K562 (cell line): ENCODE results near the gene ADTRP. TPM values are rescaled to one million over a fixed set of nuclear protein-coding genes. Genes with fewer than 3 reads are reported as not detected.
A peak's percentile ranks its signal among the peaks of the same experiment; 100 is the strongest.

Experiments used
- ASH1L ChIP-seq: fragments of 450-650 bp; IDR thresholded peaks from 2 replicates; pipeline ENCODE4 v1.6.1; 2018; ENCODE audit warnings: borderline replicate concordance, mild to moderate bottlenecking, low read depth; ENCODE audit not compliant: partially characterized antibody
- BRF1 ChIP-seq: IDR thresholded peaks from 3 replicates; pipeline ENCODE4 v1.6.1; 2011; ENCODE audit warnings: borderline replicate concordance, mild to moderate bottlenecking; ENCODE audit not compliant: insufficient read length; ENCODE audit errors: extremely low read depth
- CBFA2T3 ChIP-seq: fragments of 450-650 bp; IDR thresholded peaks from 2 replicates; pipeline ENCODE4 v1.6.1; 2017
- CBX1 ChIP-seq: sonication (generic); IDR thresholded peaks from 2 replicates; pipeline ENCODE4 v1.6.1; 2016; ENCODE audit warnings: antibody characterized with exemption, low read depth, mild to moderate bottlenecking
- CCNT2 ChIP-seq: IDR thresholded peaks from 2 replicates; pipeline ENCODE4 v1.6.1; 2011; ENCODE audit warnings: borderline replicate concordance, low read depth, mild to moderate bottlenecking, moderate library complexity, mixed read lengths, low read length; ENCODE audit not compliant: insufficient read length; ENCODE audit errors: extremely low read depth
- CEBPB ChIP-seq: fragments of 450-650 bp; IDR thresholded peaks from 2 replicates; pipeline ENCODE4 v1.6.1; 2016; ENCODE audit warnings: missing genetic modification characterization, missing compliant biosample characterization
- CGGBP1 ChIP-seq: fragments of 250-450 bp; sonication (Bioruptor Pico); IDR thresholded peaks from 2 replicates; pipeline ENCODE4 v1.9.0; 2021; ENCODE audit warnings: mild to moderate bottlenecking
- CREB1 ChIP-seq, 2 experiments: sonication (generic) in 1 of 2; formaldehyde crosslinking in 1 of 2; IDR thresholded peaks; 2 replicates each; pipeline versions ENCODE4 v1.6.1 to v1.8.0; 2012 to 2022; ENCODE audit warnings: inconsistent platforms in 1 of 2, mild to moderate bottlenecking in 1 of 2, missing genetic modification reagents in 1 of 2, moderate library complexity in 1 of 2
- CREB5 ChIP-seq: fragments of 250-450 bp; sonication (Bioruptor Pico); IDR thresholded peaks from 2 replicates; pipeline ENCODE4 v1.5.0; 2020; ENCODE audit warnings: mild to moderate bottlenecking
- ERF ChIP-seq: fragments of 450-650 bp; formaldehyde crosslinking; IDR thresholded peaks from 2 replicates; pipeline ENCODE4 v1.4.0; 2020; ENCODE audit warnings: mild to moderate bottlenecking, mixed read lengths
- HMBOX1 ChIP-seq: sonication (generic); IDR thresholded peaks from 2 replicates; pipeline ENCODE4 v1.6.1; 2016
- JUN ChIP-seq, 2 experiments: sonication (generic) in 1 of 2; formaldehyde crosslinking in 1 of 2; IDR thresholded peaks; 2 replicates each; pipeline versions ENCODE4 v1.6.1 to v1.8.0; 2012 to 2022; ENCODE audit warnings: borderline replicate concordance in 2 of 2, mild to moderate bottlenecking in 2 of 2, improper control_type of control experiment in 1 of 2, low read depth in 1 of 2, low read length in 1 of 2, missing genetic modification reagents in 1 of 2
- KDM5B ChIP-seq: fragments of 200-600 bp; sonication (generic); IDR thresholded peaks from 2 replicates; pipeline ENCODE4 v1.6.1; 2012; ENCODE audit warnings: low read depth, mild to moderate bottlenecking, moderate library complexity, low read length, control low read depth, inconsistent platforms; ENCODE audit not compliant: insufficient replicate concordance
- KLF16 ChIP-seq: IDR thresholded peaks from 2 replicates; pipeline ENCODE4 v1.6.1; 2016; ENCODE audit warnings: antibody characterized with exemption
- MTA2 ChIP-seq: fragments of 450-650 bp; IDR thresholded peaks from 2 replicates; pipeline ENCODE4 v1.6.1; 2016; ENCODE audit warnings: low read depth
- NCOR1 ChIP-seq: fragments of 450-650 bp; IDR thresholded peaks from 2 replicates; pipeline ENCODE4 v1.6.1; 2016; ENCODE audit warnings: mild to moderate bottlenecking, moderate library complexity
- NFIC ChIP-seq: fragments of 450-650 bp; IDR thresholded peaks from 2 replicates; pipeline ENCODE4 v1.6.1; 2017; ENCODE audit warnings: mild to moderate bottlenecking, inconsistent platforms
- PYGO2 ChIP-seq: fragments of 450-650 bp; IDR thresholded peaks from 2 replicates; pipeline ENCODE4 v1.6.1; 2016; ENCODE audit warnings: mild to moderate bottlenecking, missing genetic modification characterization, moderate library complexity, missing compliant biosample characterization
- SMARCA4 ChIP-seq: fragments of 450-650 bp; IDR thresholded peaks from 2 replicates; pipeline ENCODE4 v1.6.1; 2016
- TBP ChIP-seq: optimal IDR thresholded peaks from 2 replicates; pipeline ENCODE3; 2011; ENCODE audit warnings: low read depth, low read length, improper control_type of control experiment
- ZNF197 ChIP-seq: fragments of 200-800 bp; sonication (Bioruptor generic); IDR thresholded peaks from 2 replicates; pipeline ENCODE4 v1.6.1; 2016; ENCODE audit warnings: low read depth, missing genetic modification characterization, missing compliant biosample characterization
- ZNF24 ChIP-seq: fragments of 450-650 bp; IDR thresholded peaks from 2 replicates; pipeline ENCODE4 v1.6.1; 2016
- ZNF277 ChIP-seq: fragments of 250-450 bp; sonication (Bioruptor Pico); IDR thresholded peaks from 2 replicates; pipeline ENCODE4 v1.8.0; 2022; ENCODE audit warnings: inconsistent platforms, mild to moderate bottlenecking, moderate library complexity, borderline replicate concordance
- ZNF316 ChIP-seq: fragments of 450-650 bp; IDR thresholded peaks from 2 replicates; pipeline ENCODE4 v1.6.1; 2016
- ZNF695 ChIP-seq: fragments of 450-650 bp; formaldehyde crosslinking; IDR thresholded peaks from 2 replicates; pipeline ENCODE4 v1.4.0; 2020; ENCODE audit warnings: mild to moderate bottlenecking, moderate library complexity
- ZNF766 ChIP-seq: fragments of 200-800 bp; sonication (Bioruptor generic); conservative IDR thresholded peaks from 2 replicates; pipeline ENCODE4 v1.6.1; 2016; ENCODE audit warnings: missing genetic modification characterization, missing compliant biosample characterization
- polyA plus RNA-seq, 8 experiments: library from polyadenylated mRNA; depleted of rRNA in 4 of 8; stranded (reverse) in 5 of 8; unstranded in 3 of 8; fragments of >200 nt; fragmentation: Nextera tagmentation in 2 of 8; fragmentation: Illumina TruSeq in 1 of 8; extraction: Ambion mirVana in 2 of 8; extraction: Trizol in 1 of 8; gene quantifications; 2 replicates each; pipeline versions ENCODE4 v1.2.1 to v1.2.3, GENCODE V29; 2011 to 2014; ENCODE audit warnings: inconsistent platforms in 1 of 8, missing spikeins in 1 of 8
- total RNA-seq, 7 experiments: library from RNA; depleted of rRNA in 6 of 7; stranded (reverse); fragments of >200 nt in 6 of 7; fragmentation: Illumina TruSeq in 2 of 7; extraction: Trizol in 2 of 7; gene quantifications; 2 replicates each; pipeline versions ENCODE4 v1.2.1 to v1.2.3, GENCODE V29; 2011 to 2021; ENCODE audit warnings: low replicate concordance in 1 of 7

The ADTRP gene
- total and polyA plus RNA-seq, 9 of the 15 experiments (the other 6 are each of a cell fraction or from before 2014, with no cell fraction given), result 7.4 to 24.0 (median 13.6) TPM

- TF ChIP-seq ZNF197 (CRISPR knock-in tag), result peak; percentile 76
- TF ChIP-seq TBP, result peak; percentile 40
- TF ChIP-seq CBFA2T3, result peak; percentile 68
- no peak for TF ChIP-seq JUN (IDR thresholded peaks at IDR 0.05; ENCODE audit: borderline replicate concordance, low read depth, low read length)
- no peak for TF ChIP-seq JUN (CRISPR knock-in tag; IDR thresholded peaks at IDR 0.05; ENCODE audit: borderline replicate concordance)
- peak; percentile 21; the same call in 1 of the 2 replicates for TF ChIP-seq CREB1 (IDR thresholded peaks at IDR 0.05)
- TF ChIP-seq CREB1 (CRISPR knock-in tag; IDR thresholded peaks at IDR 0.05), result no peak
- peak; percentile 63 for TF ChIP-seq CEBPB (tag)
- 0 out of 2 replicates have a peak, but pooled peaks have one; percentile 53 for TF ChIP-seq MTA2
- peak; percentile 42 for TF ChIP-seq KDM5B
- 0 out of 2 replicates have a peak, but pooled peaks have one; percentile 27 for TF ChIP-seq ERF
- TF ChIP-seq ASH1L, result no peak
- TF ChIP-seq ZNF316, result no peak
- TF ChIP-seq BRF1, result no peak
- peak; percentile 37; the same call in 1 of the 2 replicates for TF ChIP-seq NCOR1
- no peak for TF ChIP-seq CGGBP1
- peak; percentile 71 for TF ChIP-seq SMARCA4
- no peak for TF ChIP-seq PYGO2 (tag)
- 0 out of 2 replicates have a peak, but pooled peaks have one; percentile 51 for TF ChIP-seq CBX1
- peak; percentile 47; the same call in 1 of the 2 replicates for TF ChIP-seq HMBOX1
- TF ChIP-seq NFIC, result no peak
- TF ChIP-seq ZNF277 (CRISPR knock-in tag), result no peak
- no peak for TF ChIP-seq ZNF695 (CRISPR knock-in tag)
- peak; percentile 79 for TF ChIP-seq ZNF766
- TF ChIP-seq CCNT2, result no peak
- TF ChIP-seq KLF16, result 0 out of 2 replicates have a peak, but pooled peaks have one; percentile 41
- TF ChIP-seq ZNF24, result no peak
- no peak for TF ChIP-seq CREB5 (CRISPR knock-in tag)
Observed at GRCh38 chr6:11778648-11779328, at the start of gene ADTRP (continued).
